CD14-positive monocyte (primary cell): ENCODE data around the gene NFATC1. TPM values are rescaled to one million over a fixed set of nuclear protein-coding genes. Genes with fewer than 3 reads are reported as not detected.

ENCODE experiments used
- DNase-seq, 3 donors: peaks; one replicate each; pipeline ENCODE4 v3.0.0-alpha.2; 2011 to 2022
- H2AFZ ChIP-seq: 2 replicates; pipeline ENCODE4 v1.6.0; 2012; ENCODE audit warnings: mild to moderate bottlenecking, low read depth, low read length, inconsistent platforms; ENCODE audit not compliant: insufficient read depth, poor library complexity, severe bottlenecking
- H3K27ac ChIP-seq, 2 donors: 1 replicate in 1 of 2; 2 replicates in 1 of 2; pipeline ENCODE4 v1.5.1; 2012 to 2013; ENCODE audit warnings: low read length in 2 of 2, control low read depth in 1 of 2, inconsistent platforms in 1 of 2, low read depth in 1 of 2, mild to moderate bottlenecking in 1 of 2
- H3K27me3 ChIP-seq, 2 donors: one replicate each; pipeline versions ENCODE4 v1.6.0 to v1.6.1; 2011 to 2013; ENCODE audit warnings: low read length in 2 of 2; ENCODE audit not compliant: control insufficient read depth in 2 of 2, insufficient read depth in 2 of 2
- H3K36me3 ChIP-seq, 2 donors: replicated peaks in 1 of 2; 1 replicate in 1 of 2; 2 replicates in 1 of 2; pipeline versions ENCODE4 v1.5.1 to v1.6.1; 2012 to 2013; ENCODE audit warnings: low read length in 2 of 2, control low read depth in 1 of 2, inconsistent platforms in 1 of 2, mild to moderate bottlenecking in 1 of 2; ENCODE audit not compliant: insufficient read depth in 2 of 2, control insufficient read depth in 1 of 2
- H3K4me1 ChIP-seq, 2 donors: 1 replicate in 1 of 2; 2 replicates in 1 of 2; pipeline versions ENCODE4 v1.5.1 to v1.6.1; 2012 to 2013; ENCODE audit warnings: low read length in 2 of 2, control low read depth in 1 of 2, inconsistent platforms in 1 of 2, mild to moderate bottlenecking in 1 of 2, moderate library complexity in 1 of 2; ENCODE audit not compliant: insufficient read depth in 2 of 2, control insufficient read depth in 1 of 2
- H3K4me2 ChIP-seq: replicated peaks from 2 replicates; pipeline ENCODE3; 2012; ENCODE audit warnings: low read length, moderate library complexity, mild to moderate bottlenecking; ENCODE audit not compliant: poor library complexity, severe bottlenecking; ENCODE audit errors: extremely low read depth
- H3K4me3 ChIP-seq, 3 experiments: fragments of 200-600 bp in 1 of 3; sonication (generic) in 1 of 3; replicated peaks in 1 of 3; 1 replicate in 2 of 3; 2 replicates in 1 of 3; pipeline ENCODE4 v1.5.1; 2011 to 2013; ENCODE audit warnings: low read length in 3 of 3, mild to moderate bottlenecking in 3 of 3, control low read depth in 2 of 3, low read depth in 2 of 3, inconsistent platforms in 1 of 3, moderate library complexity in 1 of 3
- H3K79me2 ChIP-seq: 2 replicates; pipeline ENCODE4 v1.6.0; 2012; ENCODE audit warnings: mild to moderate bottlenecking, control low read depth, inconsistent platforms, low read length, moderate library complexity; ENCODE audit not compliant: insufficient read depth
- H3K9ac ChIP-seq: 2 replicates; pipeline ENCODE4 v1.6.0; 2017; ENCODE audit warnings: low read length, mild to moderate bottlenecking; ENCODE audit not compliant: insufficient read depth, poor library complexity, severe bottlenecking
- H3K9me3 ChIP-seq, 2 donors: replicated peaks in 1 of 2; 1 replicate in 1 of 2; 2 replicates in 1 of 2; pipeline versions ENCODE4 v1.5.1 to v1.6.1; 2012 to 2013; ENCODE audit warnings: low read length in 2 of 2, control low read depth in 1 of 2; ENCODE audit not compliant: control insufficient read depth in 1 of 2, insufficient read depth in 1 of 2
- H4K20me1 ChIP-seq: 2 replicates; pipeline ENCODE4 v1.6.0; 2012; ENCODE audit warnings: mild to moderate bottlenecking, low read length, control low read depth, moderate library complexity; ENCODE audit not compliant: insufficient read depth
- H3K27ac Mint-ChIP-seq, 7 donors: one replicate each; pipeline ENCODE4 v1.8.0; 2020; ENCODE audit warnings: mild to moderate bottlenecking in 7 of 7, mixed read lengths in 7 of 7, moderate library complexity in 6 of 7, inconsistent platforms in 2 of 7
- H3K27me3 Mint-ChIP-seq, 3 donors: one replicate each; pipeline ENCODE4 v1.8.0; 2021 to 2022; ENCODE audit warnings: low read depth in 3 of 3, mild to moderate bottlenecking in 3 of 3, mixed read lengths in 3 of 3, moderate library complexity in 3 of 3, inconsistent platforms in 1 of 3
- H3K36me3 Mint-ChIP-seq, 2 donors: one replicate each; pipeline ENCODE4 v1.8.0; 2020; ENCODE audit warnings: mixed read lengths in 2 of 2, inconsistent platforms in 1 of 2, mild to moderate bottlenecking in 1 of 2
- H3K4me1 Mint-ChIP-seq: one replicate; pipeline ENCODE4 v1.8.0; 2020; ENCODE audit warnings: mild to moderate bottlenecking, mixed read lengths
- H3K4me3 Mint-ChIP-seq, 2 donors: one replicate each; pipeline ENCODE4 v1.8.0; 2020; ENCODE audit warnings: mild to moderate bottlenecking in 2 of 2, mixed read lengths in 2 of 2, moderate library complexity in 1 of 2
- H3K9me3 Mint-ChIP-seq, 7 donors: one replicate each; pipeline ENCODE4 v1.8.0; 2020 to 2022; ENCODE audit warnings: mixed read lengths in 7 of 7, mild to moderate bottlenecking in 6 of 7, moderate library complexity in 6 of 7, inconsistent platforms in 2 of 7
- CTCF ChIP-seq: fragments of 200-600 bp; IDR thresholded peaks from one replicate; pipeline ENCODE4 v1.8.0; 2022; ENCODE audit warnings: antibody characterized with exemption, mild to moderate bottlenecking
- WGBS: methylation state at CpG from one replicate; pipeline ENCODE4 v1.1.5; 2013; ENCODE audit warnings: missing lambda C conversion rate; ENCODE audit not compliant: insufficient coverage; 5-methylcytosine and 5-hydroxymethylcytosine counted together
- intact Hi-C, 2 donors: fragments of 100-400 bp; cut with micrococcal nuclease; formaldehyde crosslinking; loops; one replicate each; pipeline versions ENCODE4 v1.15.0 to v1.15.1; 2023
- polyA plus RNA-seq, 3 donors: library from polyadenylated mRNA; depleted of rRNA in 1 of 3; unstranded in 2 of 3; stranded (reverse) in 1 of 3; fragments of 300-500 nt in 2 of 3; fragments of >200 nt in 1 of 3; fragmentation: Illumina TruSeq in 2 of 3; gene quantifications; 1 replicate in 2 of 3; 2 replicates in 1 of 3; pipeline ENCODE4 v1.2.3, GENCODE V29; 2012 to 2021

The NFATC1 gene
- polyA plus RNA-seq, 3 donors = 7.8 to 10.7 (median 8.3) TPM

DNA sequence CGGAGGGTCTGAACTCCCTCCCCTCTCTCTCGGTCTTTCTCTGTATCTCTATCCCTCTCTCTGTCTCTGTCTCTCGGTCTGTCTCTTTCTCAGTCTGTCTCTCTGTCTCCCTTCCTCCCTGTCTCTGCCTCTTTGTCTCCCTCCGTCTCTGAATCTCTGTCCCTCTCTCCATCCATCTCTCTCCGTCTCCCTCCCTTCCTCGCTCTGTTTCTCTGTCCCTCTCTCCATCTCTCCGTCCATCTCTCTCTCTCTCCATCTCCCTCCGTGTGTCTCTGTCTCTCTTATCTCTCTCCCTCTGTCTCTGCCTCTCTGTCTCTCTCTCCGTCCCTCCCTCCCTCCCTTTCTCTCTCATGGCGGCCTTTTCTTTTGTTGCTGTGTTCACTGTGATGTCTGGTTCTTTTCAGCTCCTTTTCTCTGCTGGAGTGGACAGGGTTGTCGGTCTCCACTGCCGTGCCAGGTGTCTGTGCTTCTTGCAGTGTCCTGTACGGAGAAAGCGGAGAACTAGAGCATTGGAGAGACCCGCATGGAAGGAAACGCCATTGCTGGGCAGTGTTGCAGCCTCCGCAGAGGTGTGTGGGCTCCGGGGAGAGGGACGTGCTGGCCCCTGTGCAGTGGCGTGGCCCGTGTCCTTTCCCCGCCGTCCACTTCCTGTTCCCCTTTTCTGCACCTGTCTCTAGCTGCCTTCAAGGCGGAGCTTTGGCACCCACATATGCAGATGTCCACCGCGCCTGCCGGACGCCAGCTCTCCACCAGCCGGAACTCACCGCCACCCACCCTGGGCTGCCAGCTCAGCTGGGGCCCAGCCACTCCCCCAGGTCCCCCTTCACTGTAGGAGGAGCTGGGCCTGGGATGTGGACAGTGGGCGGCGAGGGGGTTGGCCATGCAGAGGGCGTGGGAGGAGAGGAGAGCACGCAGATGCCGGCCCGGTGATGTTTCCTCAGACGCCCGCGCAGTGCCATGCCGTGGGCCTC lies 113.1 kb downstream of the NFATC1 start:
- peaks cover 36% of the 10 kb centered on the region for H4K20me1 ChIP-seq
- Mint-ChIP-seq H3K4me1 (peaks cover 48% of the 10 kb centered on the region), H3K36me3 (peaks cover 18 to 27% of the 10 kb centered on the region in 2 donors), H3K27ac (peak overlapping the region in 3 of 7 donors; percentile 30 to 62 (median 51)), H3K9me3 (peaks cover 0 to 5% (median 3%) of the 10 kb centered on the region in 7 donors), H3K27me3 (peaks cover 16 to 27% (median 19%) of the 10 kb centered on the region in 3 donors), H3K4me3 (peak overlapping the region in 1 of 2 donors; percentile 92)
- peaks cover 39 to 41% of the 10 kb centered on the region in 2 donors for H3K4me1 ChIP-seq
- WGBS = 50% methylated on average over 32 of the region's 40 CpGs
- no peaks in the 10 kb centered on the region for H3K9me3 ChIP-seq
- H3K9ac ChIP-seq = peak overlapping the region; percentile 24
- H3K27me3 ChIP-seq = peaks cover 5 to 18% of the 10 kb centered on the region in 2 donors
- peak; percentile 26 to 52 (median 31) for DNase-seq
- no peak overlapping the region for H2AFZ ChIP-seq
- no peaks in the 10 kb centered on the region for H3K79me2 ChIP-seq
- intact Hi-C loops = no loop called here
- no peak for TF ChIP-seq CTCF
- peaks cover 0 to 19% of the 10 kb centered on the region in 2 donors for H3K36me3 ChIP-seq
- H3K27ac ChIP-seq = no peak overlapping the region
- peak overlapping the region; percentile 73 for H3K4me2 ChIP-seq
- H3K4me3 ChIP-seq = peak overlapping the region in 1 of 3 experiments; percentile 67

GRCh38 chr18:79509536-79509930 lies 113.8 kb downstream of the NFATC1 start:
- no peak for TF ChIP-seq CTCF
- Mint-ChIP-seq H3K27me3 (peaks cover 16 to 27% (median 19%) of the 10 kb centered on the region in 3 donors), H3K27ac (no peak overlapping the region), H3K9me3 (peaks cover 0 to 5% (median 3%) of the 10 kb centered on the region in 7 donors), H3K4me1 (peaks cover 45% of the 10 kb centered on the region), H3K4me3 (peak overlapping the region in 1 of 2 donors; percentile 92), H3K36me3 (peaks cover 18 to 32% of the 10 kb centered on the region in 2 donors)
- Histone ChIP-seq H3K27me3 (peaks cover 5 to 18% of the 10 kb centered on the region in 2 donors), H3K4me1 (peaks cover 39 to 41% of the 10 kb centered on the region in 2 donors), H3K36me3 (peaks cover 0 to 19% of the 10 kb centered on the region in 2 donors), H3K27ac (no peak overlapping the region), H3K4me2 (peak overlapping the region; percentile 73), H3K9ac (peak overlapping the region; percentile 24), H2AFZ (no peak overlapping the region), H4K20me1 (peaks cover 36% of the 10 kb centered on the region), H3K4me3 (peak overlapping the region in 1 of 3 experiments; percentile 36), H3K79me2 (no peaks in the 10 kb centered on the region), H3K9me3 (no peaks in the 10 kb centered on the region)
- no peak for DNase-seq
- intact Hi-C loops = no loop called here
- WGBS = 97% methylated on average over 8 of the region's 8 CpGs
